DND-41 (cell line): ENCODE data around the gene UNC45A.

Experiments
- ATAC-seq: fragments of 200-7000 bp; cut with Tn5 transposase; 3 replicates; pipeline ENCODE4 v1.9.1; 2021; ENCODE audit warnings: low read depth; ENCODE audit not compliant: insufficient read depth
- DNase-seq: peaks from one replicate; pipeline ENCODE4 v3.0.0-alpha.2; 2020
- H2AFZ ChIP-seq: 2 replicates; pipeline ENCODE4 v1.6.0; 2012; ENCODE audit warnings: low read depth, low read length
- H3K27ac ChIP-seq: 2 replicates; pipeline ENCODE4 v1.5.1; 2012; ENCODE audit warnings: low read length, inconsistent platforms
- H3K27me3 ChIP-seq: fragments of 200-600 bp; sonication (generic); 2 replicates; pipeline ENCODE4 v1.6.0; 2012; ENCODE audit warnings: low read length, mild to moderate bottlenecking, inconsistent platforms; ENCODE audit not compliant: insufficient read depth, poor library complexity
- H3K36me3 ChIP-seq: 2 replicates; pipeline ENCODE4 v1.5.1; 2012; ENCODE audit warnings: low read length, inconsistent platforms; ENCODE audit not compliant: insufficient read depth
- H3K4me1 ChIP-seq: 2 replicates; pipeline ENCODE4 v1.5.1; 2012; ENCODE audit warnings: mild to moderate bottlenecking, low read length; ENCODE audit not compliant: insufficient read depth
- H3K4me2 ChIP-seq: 2 replicates; pipeline ENCODE4 v1.6.0; 2012; ENCODE audit warnings: mild to moderate bottlenecking, moderate library complexity, low read length, inconsistent platforms; ENCODE audit not compliant: insufficient read depth
- H3K4me3 ChIP-seq, 2 experiments: fragments of 200-600 bp in 1 of 2; shearing (Covaris generic) in 1 of 2; 2 replicates each; pipeline ENCODE4 v1.5.1; 2012 to 2016; ENCODE audit warnings: inconsistent platforms in 2 of 2, low read length in 2 of 2, mild to moderate bottlenecking in 2 of 2, low read depth in 1 of 2, moderate library complexity in 1 of 2
- H3K79me2 ChIP-seq: 2 replicates; pipeline ENCODE4 v1.6.0; 2012; ENCODE audit warnings: low read length, inconsistent platforms; ENCODE audit not compliant: insufficient read depth
- H3K9ac ChIP-seq: 2 replicates; pipeline ENCODE4 v1.6.0; 2012; ENCODE audit warnings: low read depth, mild to moderate bottlenecking, inconsistent platforms, low read length, moderate library complexity
- H3K9me3 ChIP-seq: 2 replicates; pipeline ENCODE4 v1.5.1; 2012; ENCODE audit warnings: low read length, moderate library complexity, mild to moderate bottlenecking, inconsistent platforms; ENCODE audit not compliant: insufficient read depth, severe bottlenecking
- H4K20me1 ChIP-seq: 2 replicates; pipeline ENCODE4 v1.6.0; 2012; ENCODE audit warnings: low read length; ENCODE audit not compliant: insufficient read depth
- CTCF ChIP-seq: IDR thresholded peaks from 2 replicates; pipeline ENCODE4 v1.5.1; 2012; ENCODE audit warnings: borderline replicate concordance, low read length, moderate library complexity, mild to moderate bottlenecking; ENCODE audit not compliant: poor library complexity, severe bottlenecking; ENCODE audit errors: extremely low read depth
- EZH2 ChIP-seq: IDR thresholded peaks from 3 replicates; pipeline ENCODE4 v1.6.1; 2012; ENCODE audit warnings: borderline replicate concordance, low read depth, mild to moderate bottlenecking, moderate library complexity, low read length, inconsistent platforms; ENCODE audit not compliant: severe bottlenecking

UNC45A gene

GRCh38 chr15:90970274-90970673 is 35.2 kb downstream of the UNC45A start:
- H3K9ac ChIP-seq = no peak overlapping the region
- DNase-seq (no peak), ATAC-seq (no peak)
- H3K27ac ChIP-seq = no peak overlapping the region
- no peak overlapping the region for H3K4me3 ChIP-seq
- peaks cover 84% of the 10 kb centered on the region for H3K36me3 ChIP-seq
- H3K4me2 ChIP-seq = no peak overlapping the region
- TF ChIP-seq CTCF = no peak
- no peak for TF ChIP-seq EZH2
- no peaks in the 10 kb centered on the region for H3K27me3 ChIP-seq
- H3K79me2 ChIP-seq = no peaks in the 10 kb centered on the region; the same call in none of the 2 replicates
- no peaks in the 10 kb centered on the region for H4K20me1 ChIP-seq
- H2AFZ ChIP-seq = no peak overlapping the region
- H3K4me1 ChIP-seq = no peaks in the 10 kb centered on the region
- H3K9me3 ChIP-seq = no peaks in the 10 kb centered on the region

- Histone ChIP-seq H3K36me3 (peaks cover 89% of the 10 kb centered on the region), H2AFZ (no peak overlapping the region), H3K4me1 (no peaks in the 10 kb centered on the region), H3K79me2 (no peaks in the 10 kb centered on the region; the same call in 1 of the 2 replicates), H4K20me1 (no peaks in the 10 kb centered on the region), H3K4me3 (no peak overlapping the region), H3K27me3 (no peaks in the 10 kb centered on the region), H3K4me2 (no peak overlapping the region), H3K9me3 (no peaks in the 10 kb centered on the region), H3K27ac (no peak overlapping the region), H3K9ac (no peak overlapping the region)
- no peak for DNase-seq
- no peak for ATAC-seq
- TF ChIP-seq EZH2 = no peak
- no peak for TF ChIP-seq CTCF
Observed at GRCh38 chr15:90972133-90972532, 37.0 kb downstream of the UNC45A start.

GRCh38 chr15:90974216-90974615 is 39.1 kb downstream of the UNC45A start:
- no peaks in the 10 kb centered on the region for H3K27me3 ChIP-seq
- no peaks in the 10 kb centered on the region for H4K20me1 ChIP-seq
- H3K79me2 ChIP-seq = 0 out of 2 replicates have a peak, but pooled peaks cover 2% of the 10 kb centered on the region
- TF ChIP-seq CTCF (no peak), EZH2 (no peak)
- DNase-seq (no peak), ATAC-seq (no peak)
- H3K36me3 ChIP-seq = peaks cover 86% of the 10 kb centered on the region
- no peaks in the 10 kb centered on the region for H3K4me1 ChIP-seq
- H3K4me3 ChIP-seq = no peak overlapping the region
- no peak overlapping the region for H3K27ac ChIP-seq
- no peak overlapping the region for H3K4me2 ChIP-seq
- no peak overlapping the region for H3K9ac ChIP-seq
- H3K9me3 ChIP-seq = no peaks in the 10 kb centered on the region
- no peak overlapping the region for H2AFZ ChIP-seq

GRCh38 chr15:90979582-90979981 is 44.5 kb downstream of the UNC45A start:
- H3K9ac ChIP-seq = no peak overlapping the region
- no peak overlapping the region for H3K27ac ChIP-seq
- no peak overlapping the region for H3K4me2 ChIP-seq
- DNase-seq (no peak), ATAC-seq (no peak)
- H3K36me3 ChIP-seq = peaks cover 96% of the 10 kb centered on the region
- H3K4me3 ChIP-seq = no peak overlapping the region
- H4K20me1 ChIP-seq = peaks cover 6% of the 10 kb centered on the region; the same call in 1 of the 2 replicates
- H3K27me3 ChIP-seq = no peaks in the 10 kb centered on the region
- peaks cover 25% of the 10 kb centered on the region for H3K79me2 ChIP-seq
- no peaks in the 10 kb centered on the region for H3K4me1 ChIP-seq
- no peak overlapping the region for H2AFZ ChIP-seq
- TF ChIP-seq EZH2 = no peak
- no peak for TF ChIP-seq CTCF
- H3K9me3 ChIP-seq = no peaks in the 10 kb centered on the region
